HG02571 (cell line): ENCODE measurements around the gene RAB43.
"Not testable (repeated sequence)": the region's sequence is repeated elsewhere in the genome, so short reads cannot be mapped to it uniquely, and the experiment has no call there.

Experiments used
- ATAC-seq: cut with Tn5 transposase; IDR thresholded peaks from one replicate; pipeline ENCODE4 v1.9.1; 2021; ENCODE audit warnings: mild to moderate bottlenecking, moderate library complexity; ENCODE audit not compliant: unreplicated experiment

The RAB43 gene

GRCh38 chr3:129121792-129122411 is at the start of gene RAB43:
RAB43 (minus strand) TSS chr3:129121804; CDS start chr3:129121489, 315 bp downstream.
- ATAC-seq, result peak; percentile 46

DNA sequence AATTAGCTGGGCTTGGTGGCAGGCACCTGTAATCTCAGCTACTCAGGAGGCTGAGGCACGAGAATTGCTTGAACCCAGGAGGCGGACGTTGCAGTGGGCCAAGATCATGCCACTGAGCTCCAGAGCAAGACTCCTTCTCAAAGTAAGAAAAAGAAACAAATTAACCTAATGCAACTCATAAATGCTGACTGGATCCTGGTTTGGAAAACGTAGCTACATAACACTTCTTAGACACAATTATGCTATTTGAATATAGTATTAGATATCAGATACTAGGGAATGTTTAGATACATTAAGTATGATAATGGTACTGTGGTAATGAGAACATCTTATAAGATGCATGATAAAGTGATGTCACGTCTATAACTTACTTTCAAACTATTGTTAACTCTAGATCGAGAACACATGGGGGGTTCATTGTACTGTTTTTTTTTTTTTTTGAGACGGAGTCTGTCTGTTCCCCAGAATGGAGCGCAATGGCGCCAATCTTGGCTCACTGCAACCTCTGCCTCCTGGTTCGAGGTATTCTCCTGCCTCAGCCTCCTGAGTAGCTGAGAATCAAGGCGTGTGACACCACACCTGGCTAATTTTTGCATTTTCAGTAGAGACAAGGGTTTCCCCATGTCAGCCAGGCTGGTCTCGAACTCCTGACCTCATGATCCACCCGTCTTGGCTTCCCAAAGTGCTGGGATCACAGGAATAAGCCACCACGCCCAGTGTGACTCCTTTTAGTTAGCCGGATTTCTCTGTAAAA is 45.2 kb upstream of the RAB43 start:
- ATAC-seq, result no peak

- not testable (repeated sequence) for ATAC-seq
These were observed 44.0 kb upstream of the RAB43 start for GRCh38 chr3:129165594-129165993.

- ATAC-seq, result no peak
These were observed 42.9 kb upstream of the RAB43 start for GRCh38 chr3:129164500-129164899.

DNA sequence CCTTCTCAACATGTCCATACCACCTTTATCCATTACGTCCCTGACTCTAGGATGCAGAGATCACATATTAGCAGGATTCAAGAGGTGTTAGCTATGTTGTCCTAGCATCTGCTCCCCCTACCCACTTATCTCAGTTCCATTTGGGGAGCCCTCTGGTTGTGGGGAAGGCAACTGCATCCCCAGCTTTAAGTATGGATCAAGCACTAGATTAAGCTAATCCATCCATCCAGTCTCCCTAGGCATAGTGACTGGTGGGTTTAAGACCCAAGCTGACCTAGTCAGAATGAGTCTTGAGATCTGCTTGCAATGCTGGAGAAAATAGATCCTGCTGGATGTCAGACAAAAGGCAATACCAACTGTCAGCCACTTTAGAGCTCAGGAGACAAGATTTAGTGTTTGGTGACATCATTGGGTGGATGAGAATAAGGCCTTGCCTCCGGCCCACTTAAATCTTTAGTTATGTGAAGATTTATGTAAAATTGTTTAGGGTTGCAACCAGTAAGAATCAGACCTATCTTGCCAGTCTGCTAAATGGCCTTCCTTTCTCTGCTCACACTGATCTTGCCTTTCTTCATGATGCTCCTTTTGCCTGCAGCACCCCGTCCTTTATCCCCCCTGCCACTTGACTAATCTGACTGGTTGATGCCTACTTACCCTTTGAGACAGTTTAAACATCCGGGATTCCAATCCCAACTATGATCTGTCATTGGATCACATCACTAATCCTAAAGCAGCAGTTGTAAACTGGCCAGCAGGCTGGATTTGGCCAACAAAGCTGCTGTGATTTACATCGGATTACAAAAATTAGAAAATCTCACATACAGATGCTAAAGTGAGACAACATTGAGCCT is 41.4 kb upstream of the RAB43 start:
- ATAC-seq, result no peak

GRCh38 chr3:129161860-129162271 is 40.3 kb upstream of the RAB43 start:
- ATAC-seq, result no peak

- ATAC-seq, result peak; percentile 80
These were observed 39.6 kb upstream of the RAB43 start, which contains the start of gene ISY1 for GRCh38 chr3:129160891-129161859. ISY1 (minus strand) TSS chr3:129161063; CDS start chr3:129160975, 88 bp downstream.

GRCh38 chr3:129144786-129145185 is 23.2 kb upstream of the RAB43 start:
- ATAC-seq, result no peak

- not testable (repeated sequence) for ATAC-seq
These were observed 19.4 kb upstream of the RAB43 start for GRCh38 chr3:129141011-129141410.

- no peak for ATAC-seq
These were observed 18.3 kb upstream of the RAB43 start for GRCh38 chr3:129139911-129140310.

GRCh38 chr3:129136275-129136674 is 14.7 kb upstream of the RAB43 start:
- not testable (repeated sequence) for ATAC-seq

DNA sequence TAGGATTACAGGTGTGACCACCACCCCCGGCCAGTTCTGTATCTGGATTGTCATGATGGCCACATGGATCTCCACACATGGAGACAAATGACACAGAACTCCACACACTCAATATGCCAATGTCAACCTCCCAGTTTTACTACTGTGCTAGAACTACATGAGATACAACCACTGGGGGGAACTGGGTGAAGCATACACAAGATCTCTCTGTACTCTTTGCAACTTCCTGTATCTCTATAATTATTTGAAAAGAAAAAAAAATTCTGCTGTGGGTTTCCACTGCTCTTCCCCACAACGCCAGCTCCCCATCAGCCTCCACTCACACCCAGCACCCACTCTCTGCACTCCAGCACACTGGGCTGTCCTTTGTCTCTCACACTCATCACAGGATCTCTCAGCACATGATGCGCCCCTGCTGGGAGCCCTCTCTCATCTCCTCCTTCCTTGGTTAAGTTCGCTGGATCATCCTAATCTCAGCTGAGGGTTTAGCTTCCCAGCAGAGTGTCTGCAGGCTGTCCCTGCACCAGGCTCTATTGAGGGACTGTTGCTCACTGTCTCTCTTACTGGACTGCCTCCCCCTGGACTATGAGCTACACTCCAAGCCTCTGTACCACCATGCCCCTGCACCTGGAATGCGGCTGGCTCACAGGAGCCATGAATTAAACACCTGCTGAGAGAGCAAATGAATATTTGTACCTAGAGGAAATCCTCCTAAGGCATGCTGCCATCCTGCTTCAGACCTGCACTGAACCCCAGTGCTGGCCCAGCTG is 10.7 kb upstream of the RAB43 start:
- no peak for ATAC-seq

DNA sequence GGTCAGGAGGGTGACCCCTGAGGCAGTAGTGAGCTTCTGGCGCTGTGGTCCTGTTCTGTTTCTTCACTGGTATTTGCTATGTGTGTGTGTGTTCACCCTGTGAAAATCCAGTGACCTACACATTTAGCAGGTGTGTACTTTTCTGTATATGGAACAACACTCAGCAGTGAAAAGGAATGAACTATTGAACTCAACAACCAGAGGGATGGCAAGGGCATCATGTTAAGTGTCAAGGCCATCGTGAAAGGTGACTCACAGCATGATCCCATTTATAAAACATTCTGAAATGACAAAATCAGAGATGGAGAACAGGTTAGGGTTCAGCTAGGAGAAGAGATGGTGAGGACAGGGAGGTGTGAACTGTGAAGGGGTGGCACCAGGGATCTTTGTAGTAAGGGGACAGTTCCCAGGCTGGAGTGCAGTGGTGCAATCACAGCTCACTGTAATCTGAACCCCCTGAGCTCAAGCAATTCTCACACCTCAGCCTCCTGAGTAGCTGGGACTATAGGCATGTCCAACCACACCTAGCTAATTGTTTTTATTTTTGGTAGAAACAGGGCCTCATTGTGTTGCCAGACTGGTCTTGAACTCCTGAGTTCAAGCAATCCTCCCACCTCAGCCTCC is 10.0 kb upstream of the RAB43 start:
- no peak for ATAC-seq

DNA sequence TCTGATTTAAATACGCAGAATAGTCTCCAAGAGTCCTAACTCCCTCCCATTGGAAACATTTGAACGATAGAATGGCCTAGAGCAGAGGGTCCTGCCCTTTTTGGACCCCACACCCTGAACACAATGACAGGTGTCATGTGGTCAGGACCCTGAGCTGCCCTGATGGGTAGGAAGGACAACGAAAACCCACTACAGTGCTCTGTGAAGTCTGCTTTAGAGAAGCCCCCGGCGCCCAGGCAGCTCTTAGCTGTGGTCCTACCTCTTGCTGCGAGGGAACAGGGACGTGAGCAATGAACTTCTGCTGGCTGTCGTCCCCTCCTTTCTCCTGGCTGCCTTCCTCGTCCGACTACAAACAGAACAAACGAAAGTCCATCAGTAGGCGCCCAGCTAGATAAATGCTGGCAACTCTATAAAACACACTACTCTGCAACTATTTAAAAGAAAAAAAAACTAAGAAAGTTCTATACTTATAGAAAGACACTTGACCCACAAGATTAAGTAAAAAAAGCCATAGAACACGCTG is 8.7 kb upstream of the RAB43 start:
- ATAC-seq, result no peak

DNA sequence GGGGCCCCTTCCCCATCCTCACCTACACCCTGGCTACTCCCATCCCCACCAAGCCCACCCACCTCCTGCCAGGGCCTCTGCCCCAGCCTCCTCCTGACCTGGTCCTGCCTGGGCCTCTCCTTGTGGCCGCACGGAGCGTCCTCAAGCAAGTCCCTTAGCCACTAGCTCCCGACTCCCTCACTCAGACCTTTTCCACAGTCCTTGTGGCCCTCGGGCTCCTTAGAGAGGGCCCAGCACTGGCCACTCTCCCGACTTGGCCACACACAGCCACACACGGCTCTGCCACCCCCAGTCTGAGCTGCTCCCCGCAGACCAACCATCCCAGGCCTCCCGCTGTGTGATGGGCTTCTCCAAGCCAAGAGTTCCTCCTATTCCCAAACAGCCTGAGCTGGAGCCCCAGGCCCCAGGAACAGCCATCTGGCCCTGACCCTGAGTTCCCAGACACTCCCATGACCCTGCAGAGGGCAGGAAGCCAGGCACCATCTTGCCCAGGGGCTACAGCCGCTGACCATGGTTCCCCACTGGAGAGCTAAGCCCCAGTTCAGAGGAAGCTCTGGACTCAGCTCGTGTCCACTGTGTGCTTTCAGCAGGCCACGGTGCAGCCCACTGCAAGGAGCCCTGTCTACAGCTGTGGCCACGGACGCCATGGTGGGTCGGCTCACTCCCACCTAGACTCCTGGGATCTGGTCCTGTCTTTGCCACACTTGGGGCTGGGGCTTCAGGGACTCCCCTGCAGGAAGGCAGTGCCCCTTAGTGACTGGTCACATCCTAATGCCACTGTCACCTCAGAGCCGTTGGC is 7.0 kb upstream of the RAB43 start:
- ATAC-seq, result no peak

DNA sequence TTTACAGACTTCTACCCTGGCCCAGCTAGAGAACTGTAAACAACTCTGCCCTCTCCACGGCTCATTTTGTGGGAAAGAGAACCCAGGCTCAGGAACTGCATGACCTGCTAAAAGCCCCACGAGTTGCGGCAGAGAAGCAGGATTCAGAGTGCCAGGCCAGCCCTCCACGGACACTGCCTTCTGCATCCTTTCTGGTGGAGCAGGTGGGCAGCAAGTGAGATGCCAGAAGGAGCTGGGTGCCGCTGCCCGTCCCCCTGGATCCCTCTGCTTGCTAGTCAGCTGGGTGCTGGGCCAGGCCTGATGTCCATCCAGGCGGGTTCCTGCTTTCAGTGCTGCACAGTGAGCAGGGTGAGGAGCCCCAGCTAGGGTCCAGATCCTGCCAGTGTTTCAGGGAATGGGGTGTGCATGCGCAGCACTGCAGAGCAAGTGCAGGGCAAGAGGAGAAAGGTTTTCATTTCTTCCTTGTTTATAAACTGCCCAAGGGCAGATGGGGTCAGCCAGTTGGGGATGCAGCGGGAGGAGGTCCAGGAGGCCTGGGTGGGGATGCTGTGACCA is 5.2 kb upstream of the RAB43 start:
- ATAC-seq, result no peak

- ATAC-seq, result no peak
These were observed 1.9 kb upstream of the RAB43 start for GRCh38 chr3:129123314-129124060.
